Endothelial cell of umbilical vein (primary cell): ENCODE data around the gene SLIT2. TPM values are rescaled to one million over a fixed set of nuclear protein-coding genes. Genes with fewer than 3 reads are reported as not detected.

Experiments used
- BruUV-seq: library from RNA; stranded (reverse); fragments of 400-500 nt; replicated peaks from 2 replicates; lab custom pipeline; 2021; lab: Mats Ljungman, UMichigan
- CTCF ChIA-PET: fragments of 300-600, 350-600 bp; sonication (Branson Sonifier 250); formaldehyde crosslinking; loops from one replicate; lab custom pipeline; 2021; ENCODE audit warnings: antibody characterized with exemption, inconsistent platforms; lab: Charles Lee
- POLR2A ChIA-PET: fragments of 300-600, 350-600 bp; sonication (Branson Sonifier 250); formaldehyde crosslinking; loops from one replicate; lab custom pipeline; 2021; ENCODE audit warnings: antibody characterized with exemption, inconsistent platforms; lab: Charles Lee
- DNase-seq: peaks from one replicate; pipeline ENCODE4 v3.0.0-alpha.2; 2011; ENCODE audit warnings: low read depth, low spot score
- FAIRE-seq: peaks from 2 replicates; lab custom pipeline; 2011; peaks lifted over from hg19 to GRCh38; lab: Jason Lieb, UNC
- H2AFZ ChIP-seq: 2 replicates; pipeline ENCODE4 v1.6.0; 2012; ENCODE audit warnings: low read depth, low read length, control low read depth, inconsistent platforms
- H3K27ac ChIP-seq: 2 replicates; pipeline ENCODE4 v1.5.1; 2011; ENCODE audit warnings: low read depth, mild to moderate bottlenecking, control low read depth, low read length, moderate library complexity; ENCODE audit not compliant: insufficient read depth
- H3K27me3 ChIP-seq, 2 experiments: 2 replicates each; pipeline versions ENCODE4 v1.6.0 to v1.6.1; 2011; ENCODE audit warnings: low read length in 2 of 2, mixed read lengths in 1 of 2; ENCODE audit not compliant: control insufficient read depth in 2 of 2, insufficient read depth in 2 of 2
- H3K36me3 ChIP-seq, 2 experiments: 2 replicates in 1 of 2; 3 replicates in 1 of 2; pipeline ENCODE4 v1.5.1; 2011; ENCODE audit warnings: low read length in 2 of 2, mild to moderate bottlenecking in 1 of 2, moderate library complexity in 1 of 2; ENCODE audit not compliant: control insufficient read depth in 2 of 2, insufficient read depth in 2 of 2; ENCODE audit errors: extremely low read depth in 1 of 2
- H3K4me1 ChIP-seq: 3 replicates; pipeline ENCODE4 v1.5.1; 2011; ENCODE audit warnings: mild to moderate bottlenecking, low read length; ENCODE audit not compliant: control insufficient read depth, insufficient read depth; ENCODE audit errors: extremely low read depth
- H3K4me2 ChIP-seq: 2 replicates; pipeline ENCODE4 v1.6.1; 2011; ENCODE audit warnings: low read length, control low read depth, mixed read lengths; ENCODE audit not compliant: insufficient read depth
- H3K4me3 ChIP-seq, 3 experiments: fragments of 200-600 bp in 1 of 3; sonication (generic), shearing (Covaris generic) in 1 of 3; replicated peaks in 1 of 3; 2 replicates each; pipeline ENCODE4 v1.5.1; 2011 to 2016; ENCODE audit warnings: control low read depth in 3 of 3, low read length in 3 of 3, mild to moderate bottlenecking in 2 of 3, inconsistent platforms in 1 of 3, low read depth in 1 of 3, moderate library complexity in 1 of 3; ENCODE audit not compliant: insufficient read depth in 1 of 3
- H3K79me2 ChIP-seq: 2 replicates; pipeline ENCODE4 v1.6.0; 2012; ENCODE audit warnings: low read length, inconsistent platforms; ENCODE audit not compliant: control insufficient read depth, insufficient read depth
- H3K9ac ChIP-seq: replicated peaks from 2 replicates; pipeline ENCODE3; 2011; ENCODE audit warnings: low read length, control low read depth; ENCODE audit not compliant: insufficient read depth; ENCODE audit errors: extremely low read depth
- H3K9me1 ChIP-seq: replicated peaks from 3 replicates; pipeline ENCODE4 v1.6.0; 2011; ENCODE audit warnings: mild to moderate bottlenecking, low read length; ENCODE audit not compliant: control insufficient read depth, insufficient read depth; ENCODE audit errors: extremely low read depth
- H3K9me3 ChIP-seq: replicated peaks from 2 replicates; pipeline ENCODE4 v1.5.1; 2012; ENCODE audit warnings: low read length, inconsistent platforms; ENCODE audit not compliant: control insufficient read depth, insufficient read depth
- H4K20me1 ChIP-seq: replicated peaks from 2 replicates; pipeline ENCODE3; 2011; ENCODE audit warnings: mild to moderate bottlenecking, low read length; ENCODE audit not compliant: control insufficient read depth, insufficient read depth; ENCODE audit errors: extremely low read depth
- CTCF ChIP-seq, 2 donors: IDR thresholded peaks; 1 replicate in 1 of 2; 2 replicates in 1 of 2; pipeline ENCODE4 v1.5.1; 2011; ENCODE audit warnings: low read length in 2 of 2, mild to moderate bottlenecking in 2 of 2, moderate library complexity in 2 of 2, control low read depth in 1 of 2, inconsistent platforms in 1 of 2, low read depth in 1 of 2; ENCODE audit not compliant: insufficient read depth in 1 of 2; ENCODE audit errors: extremely low read depth in 1 of 2
- EZH2 ChIP-seq: IDR thresholded peaks from 2 replicates; pipeline ENCODE4 v1.6.1; 2012; ENCODE audit warnings: borderline replicate concordance, low read depth, mild to moderate bottlenecking, moderate library complexity, low read length, inconsistent platforms; ENCODE audit not compliant: severe bottlenecking
- FOS ChIP-seq: IDR thresholded peaks from 2 replicates; pipeline ENCODE4 v1.6.1; 2011; ENCODE audit warnings: mild to moderate bottlenecking, low read length, moderate library complexity, borderline replicate concordance; ENCODE audit not compliant: insufficient read depth
- GATA2 ChIP-seq: IDR thresholded peaks from 2 replicates; pipeline ENCODE4 v1.7.0; 2011; ENCODE audit warnings: low read depth, mild to moderate bottlenecking, moderate library complexity, mixed read lengths, low read length; ENCODE audit not compliant: insufficient read length, insufficient read depth
- JUN ChIP-seq: IDR thresholded peaks from 2 replicates; pipeline ENCODE4 v1.6.1; 2011; ENCODE audit warnings: borderline replicate concordance, low read depth; ENCODE audit not compliant: insufficient read length, insufficient read depth
- MYC ChIP-seq: IDR thresholded peaks from one replicate; pipeline ENCODE4 v1.6.1; 2011; ENCODE audit warnings: mild to moderate bottlenecking, low read depth, low read length
- POLR2A ChIP-seq: IDR thresholded peaks from 2 replicates; pipeline ENCODE4 v1.6.1; 2012; ENCODE audit warnings: low read depth, mild to moderate bottlenecking, control low read depth, low read length
- POLR2AphosphoS5 ChIP-seq: IDR thresholded peaks from 2 replicates; pipeline ENCODE4 v1.6.1; 2012; ENCODE audit warnings: low read depth, mild to moderate bottlenecking, control low read depth, low read length, moderate library complexity; ENCODE audit not compliant: insufficient read depth
- dilution Hi-C: fragments of 300-500 bp; cut with MboI; formaldehyde crosslinking; loops from one replicate; pipeline ENCODE4 v1.15.0; 2019; ENCODE audit warnings: low sequenced_read_pairs; ENCODE audit not compliant: extremely low pct_ligation_motif_present
- intact Hi-C: fragments of 100-400 bp; cut with micrococcal nuclease; formaldehyde crosslinking; loops from one replicate; pipeline ENCODE4 v1.10.0; 2022
- polyA plus RNA-seq, 4 experiments: library from polyadenylated mRNA; depleted of rRNA in 3 of 4; stranded (reverse) in 3 of 4; unstranded in 1 of 4; fragments of >200 nt; gene quantifications; 2 replicates each; pipeline versions ENCODE4 v1.2.1 to v1.2.3, GENCODE V29; 2011 to 2012; ENCODE audit warnings: missing spikeins in 1 of 4
- total RNA-seq: library from RNA; stranded (reverse); gene quantifications from 2 replicates; pipeline ENCODE4 v1.2.3, GENCODE V29; 2021

SLIT2 gene
- total and polyA plus RNA-seq, 2 donors (not counting 3 experiments of a cell fraction or from before 2014, with no cell fraction given): 9.3 to 22.2 TPM

GRCh38 chr4:20217521-20217920 lies 34.2 kb upstream of the SLIT2 start:
- H3K79me2 ChIP-seq: no peaks in the 10 kb centered on the region
- dilution Hi-C loops (no loop called here), intact Hi-C loops (no loop called here)
- H3K36me3 ChIP-seq: no peaks in the 10 kb centered on the region
- no peak overlapping the region for H3K4me2 ChIP-seq
- H3K9ac ChIP-seq: no peak overlapping the region
- DNase-seq (no peak), FAIRE-seq (no peak)
- H3K27ac ChIP-seq: no peak overlapping the region
- ChIA-PET POLR2A (no interaction called here), CTCF (interaction anchor here (0.8 kb wide), 1 partner anchor 9 kb away, joined by 3 read pairs; no protein-coding TSS in a partner anchor)
- TF ChIP-seq POLR2AphosphoS5 (no peak), MYC (no peak), CTCF (IDR thresholded peaks at IDR 0.05; ENCODE audit: extremely low read depth in 1 of 2, insufficient read depth in 1 of 2, low read depth in 1 of 2, low read length in 2 of 2) (no peak), FOS (no peak), GATA2 (no peak), EZH2 (no peak), JUN (no peak), POLR2A (no peak)
- BruUV-seq: no TSS peak
- H4K20me1 ChIP-seq: no peaks in the 10 kb centered on the region
- H3K27me3 ChIP-seq: no peaks in the 10 kb centered on the region
- H3K4me1 ChIP-seq: no peaks in the 10 kb centered on the region
- no peak overlapping the region for H3K4me3 ChIP-seq
- no peaks in the 10 kb centered on the region for H3K9me3 ChIP-seq
- no peaks in the 10 kb centered on the region for H3K9me1 ChIP-seq
- H2AFZ ChIP-seq: no peak overlapping the region
